ENCODE results near the gene LEKR1. TPM values are rescaled to one million over a fixed set of nuclear protein-coding genes. Genes with fewer than 3 reads are reported as not detected.

LEKR1 gene
- total and polyA plus RNA-seq, 9 of the 15 experiments (the other 6 are each of a cell fraction or from before 2014, with no cell fraction given): 0.76 to 1.8 (median 1.2) TPM

- intact Hi-C loops (cut with micrococcal nuclease) (no loop called here), in situ Hi-C loops (cut with MboI) (no loop called here)
- no peak overlapping the region for H3K9ac ChIP-seq (ENCODE audit: insufficient read depth in 1 of 2, low read depth in 2 of 2, low read length in 2 of 2)
- CTCF ChIA-PET (ENCODE audit: low intra/inter-chr PET ratio): interaction anchor here (0.5 kb wide), 1 partner anchor 263 kb away, joined by 3 read pairs; no protein-coding TSS in a partner anchor
- POLR2A ChIA-PET: no interaction called here
- no peaks in the 10 kb centered on the region for H3K79me2 ChIP-seq (ENCODE audit: control insufficient read depth, insufficient read depth, low read length)
- no TSS peak for BruUV-seq (replicated peaks)
- 3% methylated on average over 2 of the region's 2 CpGs for WGBS (ENCODE audit: insufficient coverage, low coverage, missing lambda C conversion rate)
- H3K9me1 ChIP-seq (ENCODE audit: control insufficient read depth, insufficient read depth, low read length): no peaks in the 10 kb centered on the region
- H2AFZ ChIP-seq (ENCODE audit: low read depth, low read length): peak overlapping the region; percentile 26; the same call in 1 of the 2 replicates
- no peak overlapping the region for H3K4me3 ChIP-seq
- DNase-seq (ENCODE audit: extremely low read depth in 1 of 4, low spot score in 3 of 4) (no peak), ATAC-seq (no peak), FAIRE-seq (no peak)
- H3K9me3 ChIP-seq (replicated peaks; ENCODE audit: control insufficient read depth, insufficient read depth, low read depth, low read length): no peaks in the 10 kb centered on the region
- no peaks in the 10 kb centered on the region for H3K4me1 ChIP-seq (replicated peaks in 1 of 2; ENCODE audit: control insufficient read depth in 2 of 2, insufficient read depth in 2 of 2, low read length in 2 of 2)
- no peaks in the 10 kb centered on the region for H3K36me3 ChIP-seq (ENCODE audit: control insufficient read depth, insufficient read depth, low read length)
- no peaks in the 10 kb centered on the region for H4K20me1 ChIP-seq (replicated peaks; ENCODE audit: control insufficient read depth, insufficient read depth, low read length)
- H3K27ac ChIP-seq (ENCODE audit: extremely low read depth, low read depth, low read length): no peak overlapping the region
- H3K27me3 ChIP-seq (ENCODE audit: control insufficient read depth in 2 of 2, insufficient read depth in 2 of 2, low read length in 2 of 2): no peaks in the 10 kb centered on the region
- H3K4me2 ChIP-seq (ENCODE audit: insufficient read depth, low read length): no peak overlapping the region
- TF ChIP-seq ZNF589 (CRISPR knock-in tag; IDR thresholded peaks at IDR 0.05; ENCODE audit: low read depth) (0 out of 2 replicates have a peak, but pooled peaks have one; percentile 33), RAD51 (IDR thresholded peaks at IDR 0.05; ENCODE audit: borderline replicate concordance, low read depth) (peak; percentile 71), L3MBTL2 (IDR thresholded peaks at IDR 0.05) (peak; percentile 55; the same call in 1 of the 2 replicates), ZNF655 (CRISPR knock-in tag; IDR thresholded peaks at IDR 0.05) (no peak)
- TF ChIP-seq, protein P1, sequence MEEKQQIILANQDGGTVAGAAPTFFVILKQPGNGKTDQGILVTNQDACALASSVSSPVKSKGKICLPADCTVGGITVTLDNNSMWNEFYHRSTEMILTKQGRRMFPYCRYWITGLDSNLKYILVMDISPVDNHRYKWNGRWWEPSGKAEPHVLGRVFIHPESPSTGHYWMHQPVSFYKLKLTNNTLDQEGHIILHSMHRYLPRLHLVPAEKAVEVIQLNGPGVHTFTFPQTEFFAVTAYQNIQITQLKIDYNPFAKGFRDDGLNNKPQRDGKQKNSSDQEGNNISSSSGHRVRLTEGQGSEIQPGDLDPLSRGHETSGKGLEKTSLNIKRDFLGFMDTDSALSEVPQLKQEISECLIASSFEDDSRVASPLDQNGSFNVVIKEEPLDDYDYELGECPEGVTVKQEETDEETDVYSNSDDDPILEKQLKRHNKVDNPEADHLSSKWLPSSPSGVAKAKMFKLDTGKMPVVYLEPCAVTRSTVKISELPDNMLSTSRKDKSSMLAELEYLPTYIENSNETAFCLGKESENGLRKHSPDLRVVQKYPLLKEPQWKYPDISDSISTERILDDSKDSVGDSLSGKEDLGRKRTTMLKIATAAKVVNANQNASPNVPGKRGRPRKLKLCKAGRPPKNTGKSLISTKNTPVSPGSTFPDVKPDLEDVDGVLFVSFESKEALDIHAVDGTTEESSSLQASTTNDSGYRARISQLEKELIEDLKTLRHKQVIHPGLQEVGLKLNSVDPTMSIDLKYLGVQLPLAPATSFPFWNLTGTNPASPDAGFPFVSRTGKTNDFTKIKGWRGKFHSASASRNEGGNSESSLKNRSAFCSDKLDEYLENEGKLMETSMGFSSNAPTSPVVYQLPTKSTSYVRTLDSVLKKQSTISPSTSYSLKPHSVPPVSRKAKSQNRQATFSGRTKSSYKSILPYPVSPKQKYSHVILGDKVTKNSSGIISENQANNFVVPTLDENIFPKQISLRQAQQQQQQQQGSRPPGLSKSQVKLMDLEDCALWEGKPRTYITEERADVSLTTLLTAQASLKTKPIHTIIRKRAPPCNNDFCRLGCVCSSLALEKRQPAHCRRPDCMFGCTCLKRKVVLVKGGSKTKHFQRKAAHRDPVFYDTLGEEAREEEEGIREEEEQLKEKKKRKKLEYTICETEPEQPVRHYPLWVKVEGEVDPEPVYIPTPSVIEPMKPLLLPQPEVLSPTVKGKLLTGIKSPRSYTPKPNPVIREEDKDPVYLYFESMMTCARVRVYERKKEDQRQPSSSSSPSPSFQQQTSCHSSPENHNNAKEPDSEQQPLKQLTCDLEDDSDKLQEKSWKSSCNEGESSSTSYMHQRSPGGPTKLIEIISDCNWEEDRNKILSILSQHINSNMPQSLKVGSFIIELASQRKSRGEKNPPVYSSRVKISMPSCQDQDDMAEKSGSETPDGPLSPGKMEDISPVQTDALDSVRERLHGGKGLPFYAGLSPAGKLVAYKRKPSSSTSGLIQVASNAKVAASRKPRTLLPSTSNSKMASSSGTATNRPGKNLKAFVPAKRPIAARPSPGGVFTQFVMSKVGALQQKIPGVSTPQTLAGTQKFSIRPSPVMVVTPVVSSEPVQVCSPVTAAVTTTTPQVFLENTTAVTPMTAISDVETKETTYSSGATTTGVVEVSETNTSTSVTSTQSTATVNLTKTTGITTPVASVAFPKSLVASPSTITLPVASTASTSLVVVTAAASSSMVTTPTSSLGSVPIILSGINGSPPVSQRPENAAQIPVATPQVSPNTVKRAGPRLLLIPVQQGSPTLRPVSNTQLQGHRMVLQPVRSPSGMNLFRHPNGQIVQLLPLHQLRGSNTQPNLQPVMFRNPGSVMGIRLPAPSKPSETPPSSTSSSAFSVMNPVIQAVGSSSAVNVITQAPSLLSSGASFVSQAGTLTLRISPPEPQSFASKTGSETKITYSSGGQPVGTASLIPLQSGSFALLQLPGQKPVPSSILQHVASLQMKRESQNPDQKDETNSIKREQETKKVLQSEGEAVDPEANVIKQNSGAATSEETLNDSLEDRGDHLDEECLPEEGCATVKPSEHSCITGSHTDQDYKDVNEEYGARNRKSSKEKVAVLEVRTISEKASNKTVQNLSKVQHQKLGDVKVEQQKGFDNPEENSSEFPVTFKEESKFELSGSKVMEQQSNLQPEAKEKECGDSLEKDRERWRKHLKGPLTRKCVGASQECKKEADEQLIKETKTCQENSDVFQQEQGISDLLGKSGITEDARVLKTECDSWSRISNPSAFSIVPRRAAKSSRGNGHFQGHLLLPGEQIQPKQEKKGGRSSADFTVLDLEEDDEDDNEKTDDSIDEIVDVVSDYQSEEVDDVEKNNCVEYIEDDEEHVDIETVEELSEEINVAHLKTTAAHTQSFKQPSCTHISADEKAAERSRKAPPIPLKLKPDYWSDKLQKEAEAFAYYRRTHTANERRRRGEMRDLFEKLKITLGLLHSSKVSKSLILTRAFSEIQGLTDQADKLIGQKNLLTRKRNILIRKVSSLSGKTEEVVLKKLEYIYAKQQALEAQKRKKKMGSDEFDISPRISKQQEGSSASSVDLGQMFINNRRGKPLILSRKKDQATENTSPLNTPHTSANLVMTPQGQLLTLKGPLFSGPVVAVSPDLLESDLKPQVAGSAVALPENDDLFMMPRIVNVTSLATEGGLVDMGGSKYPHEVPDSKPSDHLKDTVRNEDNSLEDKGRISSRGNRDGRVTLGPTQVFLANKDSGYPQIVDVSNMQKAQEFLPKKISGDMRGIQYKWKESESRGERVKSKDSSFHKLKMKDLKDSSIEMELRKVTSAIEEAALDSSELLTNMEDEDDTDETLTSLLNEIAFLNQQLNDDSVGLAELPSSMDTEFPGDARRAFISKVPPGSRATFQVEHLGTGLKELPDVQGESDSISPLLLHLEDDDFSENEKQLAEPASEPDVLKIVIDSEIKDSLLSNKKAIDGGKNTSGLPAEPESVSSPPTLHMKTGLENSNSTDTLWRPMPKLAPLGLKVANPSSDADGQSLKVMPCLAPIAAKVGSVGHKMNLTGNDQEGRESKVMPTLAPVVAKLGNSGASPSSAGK (IDR thresholded peaks at IDR 0.05): peak; percentile 33
- TF ChIP-seq, protein P2, sequence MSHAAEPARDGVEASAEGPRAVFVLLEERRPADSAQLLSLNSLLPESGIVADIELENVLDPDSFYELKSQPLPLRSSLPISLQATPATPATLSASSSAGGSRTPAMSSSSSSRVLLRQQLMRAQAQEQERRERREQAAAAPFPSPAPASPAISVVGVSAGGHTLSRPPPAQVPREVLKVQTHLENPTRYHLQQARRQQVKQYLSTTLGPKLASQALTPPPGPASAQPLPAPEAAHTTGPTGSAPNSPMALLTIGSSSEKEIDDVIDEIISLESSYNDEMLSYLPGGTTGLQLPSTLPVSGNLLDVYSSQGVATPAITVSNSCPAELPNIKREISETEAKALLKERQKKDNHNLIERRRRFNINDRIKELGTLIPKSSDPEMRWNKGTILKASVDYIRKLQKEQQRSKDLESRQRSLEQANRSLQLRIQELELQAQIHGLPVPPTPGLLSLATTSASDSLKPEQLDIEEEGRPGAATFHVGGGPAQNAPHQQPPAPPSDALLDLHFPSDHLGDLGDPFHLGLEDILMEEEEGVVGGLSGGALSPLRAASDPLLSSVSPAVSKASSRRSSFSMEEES (CRISPR knock-in tag; IDR thresholded peaks at IDR 0.05): peak; percentile 72
Observed at GRCh38 chr3:156978481-156978961, 152.4 kb downstream of the LEKR1 start.

All from K562 (cell line).